Measurements from ENCODE around the gene FUCA1. TPM values are rescaled to one million over a fixed set of nuclear protein-coding genes. Genes with fewer than 3 reads are reported as not detected.

The FUCA1 gene
- total and polyA plus RNA-seq, 2 of the 8 experiments (the other 6 are each of a cell fraction or from before 2014, with no cell fraction given), result 5.9 to 6.4 TPM

- WGBS, 2 experiments (ENCODE audit: extremely low coverage in 1 of 2, insufficient coverage in 1 of 2, insufficient read length in 1 of 2, insufficient replicate concordance in 2 of 2, low coverage in 1 of 2, low lambda C conversion rate in 2 of 2, missing lambda C conversion rate in 1 of 2), result 2% methylated on average over 30 of the region's 48 CpGs; no CpG with 5 or more reads in 1 of the 2 experiments
- Histone ChIP-seq H4K8ac (ENCODE audit: extremely low read depth, insufficient read depth, low read length) (peak overlapping the region; percentile 28; the same call in 1 of the 2 replicates), H3K27me3 (replicated peaks in 1 of 4; ENCODE audit: control insufficient read depth in 3 of 4, extremely low read depth in 1 of 4, insufficient read depth in 3 of 4, low read length in 3 of 4) (no peaks in the 10 kb centered on the region; a peak in 1 of 7 replicates), H2BK20ac (ENCODE audit: low read length) (no peak overlapping the region), H3K9ac (replicated peaks in 1 of 4; ENCODE audit: extremely low read depth in 1 of 4, low read depth in 3 of 4, low read length in 3 of 4) (peak overlapping the region; percentile 33 to 82 (median 45)), H3K56ac (replicated peaks; ENCODE audit: insufficient read length, low read depth, low read length) (peak overlapping the region; percentile 52), H2BK15ac (ENCODE audit: low read length) (peak overlapping the region; percentile 90; the same call in 1 of the 2 replicates), H2AK5ac (ENCODE audit: low read depth, low read length) (no peak overlapping the region), H3K27ac (ENCODE audit: low read depth, low read length) (no peak overlapping the region), H3K36me3 (ENCODE audit: control insufficient read depth in 2 of 4, insufficient read depth in 4 of 4, low read length in 3 of 4) (peaks cover 6 to 19% (median 16%) of the 10 kb centered on the region in 4 experiments; a peak in 5 of 8 replicates), H4K20me1 (replicated peaks in 1 of 2; ENCODE audit: control insufficient read depth in 1 of 2, insufficient read depth in 2 of 2, low read length in 2 of 2) (peaks cover 2 to 4% of the 10 kb centered on the region in 2 experiments), H2BK120ac (replicated peaks; ENCODE audit: low read depth, low read length) (peak overlapping the region; percentile 69), H3K4me3 (ENCODE audit: extremely low read depth in 1 of 4, insufficient read depth in 2 of 4, low read depth in 3 of 4, low read length in 4 of 4) (peak overlapping the region; percentile 57 to 81 (median 70)), H2BK12ac (ENCODE audit: low read depth, low read length) (peak overlapping the region; percentile 53; the same call in 1 of the 2 replicates), H3K14ac (ENCODE audit: insufficient read length) (no peak overlapping the region), H4K5ac (ENCODE audit: insufficient read length, low read depth, low read length) (peak overlapping the region; percentile 21), H2AFZ (ENCODE audit: low read length) (no peak overlapping the region), H3K79me2 (ENCODE audit: control insufficient read depth in 1 of 2, insufficient read depth in 2 of 2, low read length in 2 of 2) (no peaks in the 10 kb centered on the region), H3K4me1 (replicated peaks in 1 of 4; ENCODE audit: control insufficient read depth in 3 of 4, insufficient read depth in 4 of 4, low read length in 3 of 4) (peaks cover 0 to 12% (median 9%) of the 10 kb centered on the region in 4 experiments; a peak in 5 of 7 replicates), H3K4ac (replicated peaks; ENCODE audit: insufficient read length, low read depth, low read length) (no peak overlapping the region), H3K18ac (ENCODE audit: extremely low read depth, low read length) (peak overlapping the region; percentile 83), H3K4me2 (ENCODE audit: insufficient read depth in 1 of 2, low read depth in 2 of 2, low read length in 2 of 2) (peak overlapping the region; percentile 89 to 95), H3K23me2 (ENCODE audit: low read depth, low read length) (peaks cover 16% of the 10 kb centered on the region), H4K91ac (replicated peaks; ENCODE audit: insufficient read length, low read length) (peak overlapping the region; percentile 79), H3K9me3 (ENCODE audit: insufficient read depth in 2 of 2, low read depth in 1 of 2, low read length in 1 of 2) (no peaks in the 10 kb centered on the region), H3K23ac (ENCODE audit: insufficient read length) (no peak overlapping the region), H3K79me1 (ENCODE audit: low read depth, low read length) (no peaks in the 10 kb centered on the region), H2BK5ac (ENCODE audit: low read depth, low read length) (peak overlapping the region; percentile 79; the same call in 1 of the 2 replicates)
- DNase-seq (ENCODE audit: low read depth in 1 of 2, low spot score in 2 of 2), result peak in 1 of 2 experiments; percentile 68
- CTCF ChIA-PET (ENCODE audit: partially characterized antibody), result interaction anchor here (1.4 to 5.3 kb wide), 9 partner anchors 10 to 117 kb away, joined by 3 to 66 read pairs (median 6); no protein-coding TSS in a partner anchor
- FAIRE-seq, result no peak
- POLR2A ChIA-PET (ENCODE audit: partially characterized antibody), result interaction anchor here (0.6 to 16.2 kb wide), 15 partner anchors 8 to 352 kb away, joined by 3 to 192 read pairs (median 4); partner anchors contain the start of genes HMGCL, LYPLA2, PITHD1 and PNRC2
- no peak for TF ChIP-seq BCL11A (IDR thresholded peaks at IDR 0.05; ENCODE audit: low read depth in 2 of 2, low read length in 2 of 2)
- no peak for TF ChIP-seq SP2 (IDR thresholded peaks at IDR 0.05; ENCODE audit: low read length)
- no peak for TF ChIP-seq RAD21 (IDR thresholded peaks at IDR 0.05 in 1 of 2, conservative IDR thresholded peaks at IDR 0.05 in 1 of 2; ENCODE audit: low read depth in 2 of 2, low read length in 2 of 2)
- no peak for TF ChIP-seq YY1 (IDR thresholded peaks at IDR 0.05; ENCODE audit: low read depth, low read length)
- TF ChIP-seq HDAC2 (IDR thresholded peaks at IDR 0.05; ENCODE audit: borderline replicate concordance in 1 of 2, low read depth in 2 of 2, low read length in 2 of 2), result 0 out of 4 replicates have a peak, but pooled peaks have one; percentile 4 to 18
- TF ChIP-seq RNF2 (IDR thresholded peaks at IDR 0.05; ENCODE audit: borderline replicate concordance, low read depth, low read length, missing control alignments, poor library complexity, severe bottlenecking), result no peak
- peak in 1 of 2 experiments; percentile 55; a peak in 1 of 4 replicates for TF ChIP-seq SIN3A (conservative IDR thresholded peaks at IDR 0.05 in 1 of 2, IDR thresholded peaks at IDR 0.05 in 1 of 2; ENCODE audit: low read depth in 1 of 2, low read length in 2 of 2)
- no peak for TF ChIP-seq ATF3 (IDR thresholded peaks at IDR 0.05; ENCODE audit: insufficient read depth, low read depth, low read length)
These were observed 68.3 kb downstream of the FUCA1 start for GRCh38 chr1:23799570-23800399.

Measured in H1 (cell line).